HG02763 (cell line): ENCODE results near the gene P2RX7.
"Not testable (repeated sequence)": the region's sequence is repeated elsewhere in the genome, so short reads cannot be mapped to it uniquely, and the experiment has no call there.

ENCODE experiments used
- ATAC-seq: cut with Tn5 transposase; IDR thresholded peaks from one replicate; pipeline ENCODE4 v1.9.1; 2021; ENCODE audit warnings: mild to moderate bottlenecking, moderate library complexity; ENCODE audit not compliant: unreplicated experiment

Gene P2RX7

GRCh38 chr12:121226871-121227270 lies 94.2 kb downstream of the P2RX7 start:
- not testable (repeated sequence) for ATAC-seq

- peak; percentile 55 for ATAC-seq
These were observed 94.6 kb downstream of the P2RX7 start for GRCh38 chr12:121227294-121227693.

GRCh38 chr12:121228919-121229665 lies 96.4 kb downstream of the P2RX7 start:
- no peak for ATAC-seq

- ATAC-seq: peak; percentile 44
These were observed 97.3 kb downstream of the P2RX7 start for GRCh38 chr12:121229826-121230537.

- no peak for ATAC-seq
These were observed 97.8 kb downstream of the P2RX7 start for GRCh38 chr12:121230538-121230907.

GRCh38 chr12:121232163-121232562 lies 99.5 kb downstream of the P2RX7 start:
- ATAC-seq: no peak

- ATAC-seq: no peak
These were observed 100.4 kb downstream of the P2RX7 start for GRCh38 chr12:121232977-121233627.

- no peak for ATAC-seq
These were observed 100.9 kb downstream of the P2RX7 start for GRCh38 chr12:121233628-121234020.

- ATAC-seq: no peak
These were observed 104.1 kb downstream of the P2RX7 start for GRCh38 chr12:121236776-121237175.

- ATAC-seq: no peak
These were observed 104.7 kb downstream of the P2RX7 start for GRCh38 chr12:121237415-121237814.
